Activated T-cell treated with anti-CD3 and anti-CD28 coated beads, Interleukin-2, amount 50 U/mL, for 72 hours (primary cell): ENCODE results near the gene SLK. TPM values are rescaled to one million over a fixed set of nuclear protein-coding genes. Genes with fewer than 3 reads are reported as not detected.

Source experiments
- ATAC-seq, 2 donors: fragments of 150-1000 bp; cut with Tn5 transposase; replicated peaks in 1 of 2; 2 replicates each; pipeline ENCODE4 v1.10.0; 2021; ENCODE audit warnings: moderate library complexity in 2 of 2, mild to moderate bottlenecking in 1 of 2
- DNase-seq, 2 donors: peaks; one replicate each; pipeline ENCODE4 v3.0.0; 2021 to 2022; ENCODE audit warnings: mixed read lengths in 1 of 2
- H3K27ac Mint-ChIP-seq: one replicate; pipeline ENCODE4 v1.8.0; 2022; ENCODE audit warnings: mild to moderate bottlenecking, moderate library complexity, mixed read lengths
- H3K27me3 Mint-ChIP-seq: one replicate; pipeline ENCODE4 v1.8.0; 2022; ENCODE audit warnings: low read depth, mixed read lengths
- H3K36me3 Mint-ChIP-seq, 2 donors: one replicate each; pipeline ENCODE4 v1.8.0; 2022; ENCODE audit warnings: mixed read lengths in 2 of 2, mild to moderate bottlenecking in 1 of 2; ENCODE audit not compliant: insufficient read depth in 2 of 2
- H3K4me1 Mint-ChIP-seq: one replicate; pipeline ENCODE4 v1.8.0; 2022; ENCODE audit warnings: low read depth, mixed read lengths
- H3K4me3 Mint-ChIP-seq, 2 donors: one replicate each; pipeline ENCODE4 v1.8.0; 2022; ENCODE audit warnings: mild to moderate bottlenecking in 2 of 2, mixed read lengths in 2 of 2, moderate library complexity in 2 of 2
- H3K9me3 Mint-ChIP-seq, 2 donors: one replicate each; pipeline ENCODE4 v1.8.0; 2022; ENCODE audit warnings: mixed read lengths in 2 of 2
- total RNA-seq, 2 donors: library from RNA; stranded (reverse); gene quantifications; one replicate each; pipeline ENCODE4 v1.2.3, GENCODE V29; 2022

The SLK gene
- total RNA-seq: 10 to 100 TPM; 22.5 to 25.1 TPM

DNA sequence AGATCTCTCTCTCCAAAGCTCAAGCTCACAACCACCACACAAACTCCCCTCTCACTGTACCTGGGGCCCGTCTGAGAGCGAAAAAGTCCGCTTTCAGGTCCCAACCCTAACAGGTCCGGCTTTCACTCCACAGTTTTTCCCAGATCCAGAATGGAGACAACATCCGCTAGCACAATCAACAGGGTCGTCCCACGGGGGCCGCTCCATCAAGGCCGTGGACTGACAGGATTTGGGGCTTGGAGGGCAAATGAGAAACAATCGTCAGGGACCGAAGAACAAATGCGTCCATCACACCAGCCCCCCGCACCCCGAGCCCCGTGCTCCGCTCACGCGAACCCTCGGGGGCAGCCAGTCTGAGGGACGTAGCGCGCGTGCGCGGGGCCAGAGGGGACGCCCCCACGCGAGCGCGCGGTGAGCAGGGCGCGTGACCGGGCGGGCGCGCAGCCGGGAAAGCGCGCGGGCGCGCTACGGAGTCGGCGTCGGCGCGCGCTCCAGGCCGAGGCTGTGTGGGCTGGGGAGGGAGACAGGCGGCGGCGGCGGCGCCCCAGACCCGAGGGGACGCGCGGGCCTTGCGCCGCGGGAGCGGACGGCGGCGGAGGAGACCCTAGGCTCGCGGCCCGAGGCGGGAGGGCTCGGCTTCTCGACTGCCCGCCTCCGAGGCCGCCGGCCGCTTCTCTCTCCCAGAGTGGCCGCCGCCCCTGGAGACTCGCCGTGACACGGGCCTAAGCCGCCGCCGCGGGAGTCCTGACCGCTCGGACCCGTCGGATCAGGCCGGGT lies at the start of gene SLK:
TSS of gene SLK (plus strand) at position 470 of the 777 bp plus-strand sequence. CDS start 606 bp downstream, outside the sequence.
- Mint-ChIP-seq H3K4me3 (peak within 1 kb of the TSS; percentile 93 to 98), H3K27me3 (no peaks in the 10 kb centered on the region), H3K9me3 (no peaks in the 10 kb centered on the region), H3K36me3 (peaks cover 5 to 6% of the 10 kb centered on the region in 2 donors), H3K27ac (peak within 1 kb of the TSS; percentile 96), H3K4me1 (peaks cover 44% of the 10 kb centered on the region)
- peak; percentile 92 to 94 for ATAC-seq
- DNase-seq: peak; percentile 86 to 91

DNA sequence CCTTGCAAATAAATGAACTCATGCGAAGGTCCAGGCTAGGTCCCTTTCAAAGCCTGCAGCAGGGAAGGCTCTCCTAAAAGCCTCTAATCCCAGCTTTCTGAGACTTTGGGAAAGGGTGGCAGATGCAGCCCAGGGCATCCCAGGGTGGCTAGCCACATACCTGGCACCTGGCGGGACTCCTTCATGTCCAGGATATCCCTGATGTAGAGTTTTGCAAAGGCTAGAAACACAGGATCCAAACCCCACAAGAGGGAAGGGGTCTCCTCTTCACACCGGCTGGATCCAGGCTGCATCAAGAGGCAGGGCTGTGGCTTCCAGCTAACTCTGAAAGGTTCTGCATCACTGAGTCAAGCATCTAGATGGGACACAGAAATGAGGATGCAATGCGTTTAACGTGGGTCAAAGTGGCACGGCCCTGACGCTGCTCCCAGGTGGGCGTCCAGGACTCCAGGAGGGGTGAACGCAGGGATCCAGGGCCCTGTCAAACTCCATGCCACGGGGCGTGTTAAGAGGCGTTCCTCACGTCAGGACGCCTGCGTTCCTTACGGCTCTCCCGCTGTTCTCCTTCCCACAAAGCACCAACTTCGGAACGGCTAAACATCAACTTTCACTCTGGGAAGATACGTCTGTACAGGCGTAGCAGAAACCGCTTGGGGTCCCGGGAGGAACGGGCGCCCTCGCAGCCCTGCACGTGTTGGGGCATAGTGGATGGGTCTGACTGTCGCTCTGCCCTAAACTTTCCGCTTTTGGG lies 49.5 kb upstream of the SLK start:
- Mint-ChIP-seq H3K36me3 (peaks cover 6 to 19% of the 10 kb centered on the region in 2 donors), H3K27ac (peak overlapping the region; percentile 96), H3K27me3 (no peaks in the 10 kb centered on the region), H3K4me1 (peaks cover 35% of the 10 kb centered on the region), H3K9me3 (peaks cover 0 to 2% of the 10 kb centered on the region in 2 donors), H3K4me3 (peak overlapping the region; percentile 88 to 99)
- ATAC-seq (peak; percentile 7 to 12), DNase-seq (peak; percentile 33 to 43)

DNA sequence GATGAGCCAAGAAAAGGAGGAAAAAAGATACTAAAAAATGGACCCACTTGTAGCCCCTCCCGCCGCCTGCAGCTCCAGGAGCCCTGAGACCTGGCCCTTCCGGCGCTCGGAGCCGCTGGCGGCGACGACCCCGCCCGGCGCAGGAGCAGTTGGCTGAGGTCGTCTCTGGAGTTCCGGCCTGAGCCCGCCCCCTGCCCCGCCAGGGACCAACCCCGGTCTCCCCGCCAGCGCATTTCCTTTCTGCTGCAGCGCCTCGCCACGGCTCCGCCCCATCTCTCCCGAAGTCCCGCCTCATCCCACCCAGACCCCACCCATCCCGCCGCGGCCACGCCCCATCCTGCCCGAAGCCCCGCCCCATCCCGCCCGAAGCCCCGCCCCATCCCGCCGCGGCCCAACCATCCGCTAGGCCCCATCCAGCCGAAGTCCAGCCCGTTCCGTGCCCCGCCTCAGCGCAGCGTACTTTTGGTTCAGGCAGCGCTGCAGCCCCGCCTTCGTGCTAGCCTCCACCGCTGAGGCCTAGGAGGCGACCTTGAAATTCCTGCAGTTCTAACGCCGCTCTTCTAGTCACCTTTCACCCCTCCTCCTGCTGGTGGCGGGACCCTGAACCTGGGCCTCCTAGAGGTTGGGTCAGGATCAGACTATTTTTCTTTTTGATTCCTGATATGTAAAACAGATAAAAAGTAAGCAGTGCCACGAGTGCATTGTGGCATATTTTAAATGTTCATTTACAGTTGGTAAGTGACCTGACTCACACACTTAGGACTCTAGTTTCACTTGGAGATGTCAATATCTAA lies 48.7 kb upstream of the SLK start, which contains the start of gene STN1:
TSS of gene STN1 (minus strand) at position 132 of the 794 bp plus-strand sequence. CDS start 590 bp downstream, outside the sequence.
- Mint-ChIP-seq H3K27me3 (no peaks in the 10 kb centered on the region), H3K27ac (peak within 1 kb of the TSS; percentile 96), H3K4me1 (peaks cover 27% of the 10 kb centered on the region), H3K9me3 (peaks cover 0 to 2% of the 10 kb centered on the region in 2 donors), H3K4me3 (peak within 1 kb of the TSS; percentile 88 to 99), H3K36me3 (peaks cover 6 to 15% of the 10 kb centered on the region in 2 donors)
- peak; percentile 97 to 98 for DNase-seq
- peak; percentile 94 for ATAC-seq

DNA sequence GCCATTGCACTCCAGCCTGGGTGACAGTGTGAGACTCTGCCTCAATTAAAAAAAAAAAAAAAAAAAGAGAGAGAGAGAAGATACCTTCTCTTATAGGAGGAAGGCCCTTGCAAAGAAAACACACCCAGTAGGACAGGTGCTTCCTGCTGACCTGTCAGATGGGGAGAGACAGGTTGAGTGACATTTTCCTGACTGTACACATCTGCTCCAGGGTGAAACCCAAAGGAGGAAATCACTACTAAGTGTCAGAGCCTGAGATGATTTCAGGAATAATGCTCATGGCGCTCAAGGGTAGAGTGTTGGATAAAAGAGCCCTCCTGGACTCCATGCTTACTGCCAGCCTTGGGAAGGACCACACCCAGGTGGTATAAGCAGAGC lies 47.3 kb upstream of the SLK start:
- H3K36me3 Mint-ChIP-seq: peaks cover 6 to 13% of the 10 kb centered on the region in 2 donors
- H3K4me1 Mint-ChIP-seq: peaks cover 21% of the 10 kb centered on the region
- DNase-seq (no peak), ATAC-seq (no peak)
- peaks cover 0 to 2% of the 10 kb centered on the region in 2 donors for H3K9me3 Mint-ChIP-seq
- no peaks in the 10 kb centered on the region for H3K27me3 Mint-ChIP-seq
- H3K27ac Mint-ChIP-seq: no peak overlapping the region
- H3K4me3 Mint-ChIP-seq: no peak overlapping the region

DNA sequence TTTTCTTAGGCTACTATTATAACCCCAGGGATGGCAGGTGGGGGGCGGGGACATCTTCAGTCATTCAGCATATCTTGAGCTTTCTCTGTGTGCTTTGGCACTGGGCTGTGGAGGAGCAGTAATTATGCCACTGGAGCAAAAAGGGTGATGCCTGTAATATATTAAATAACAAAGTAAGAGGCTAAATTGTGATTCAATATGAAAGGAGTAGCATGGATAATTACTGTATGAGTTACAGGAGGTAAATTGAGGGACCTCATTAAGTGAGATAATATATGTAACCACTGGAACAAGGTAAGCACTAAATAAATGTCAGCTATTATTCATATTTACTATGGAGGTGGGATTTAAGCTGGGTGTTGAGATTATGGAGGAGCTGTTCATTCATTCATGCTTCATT lies 45.7 kb upstream of the SLK start:
- Mint-ChIP-seq H3K27me3 (no peaks in the 10 kb centered on the region), H3K4me1 (peaks cover 16% of the 10 kb centered on the region), H3K36me3 (peaks cover 0 to 4% of the 10 kb centered on the region in 2 donors), H3K4me3 (no peak overlapping the region), H3K9me3 (no peaks in the 10 kb centered on the region), H3K27ac (no peak overlapping the region)
- no peak for ATAC-seq
- DNase-seq: no peak

DNA sequence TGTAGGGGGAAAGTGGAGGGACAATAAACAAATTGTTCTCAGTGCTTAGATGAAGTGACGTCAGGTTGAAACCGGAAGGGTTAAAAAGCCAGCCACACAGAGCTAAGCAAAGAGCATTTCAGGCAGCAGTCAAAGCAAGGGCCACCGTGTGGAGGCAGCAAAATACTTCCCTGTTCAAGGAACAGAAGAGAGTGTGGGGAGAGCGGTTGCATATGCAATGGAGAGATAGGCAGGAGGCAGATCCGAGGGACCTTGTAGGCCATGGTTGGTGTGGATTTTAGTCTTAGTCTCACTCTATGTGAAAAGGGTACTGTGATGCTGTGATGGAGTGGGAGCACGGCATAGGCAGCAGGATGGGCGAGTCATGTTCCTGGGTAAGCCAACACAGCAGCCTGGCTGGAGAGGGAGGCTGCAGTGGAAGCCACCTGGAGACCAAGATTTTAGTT lies 45.2 kb upstream of the SLK start:
- H3K4me3 Mint-ChIP-seq: no peak overlapping the region
- no peak overlapping the region for H3K27ac Mint-ChIP-seq
- no peaks in the 10 kb centered on the region for H3K27me3 Mint-ChIP-seq
- ATAC-seq (peak in 1 of 2 donors; percentile 13), DNase-seq (peak; percentile 40 to 47)
- peaks cover 12% of the 10 kb centered on the region for H3K4me1 Mint-ChIP-seq
- no peaks in the 10 kb centered on the region for H3K9me3 Mint-ChIP-seq
- peaks cover 0 to 4% of the 10 kb centered on the region in 2 donors for H3K36me3 Mint-ChIP-seq

DNA sequence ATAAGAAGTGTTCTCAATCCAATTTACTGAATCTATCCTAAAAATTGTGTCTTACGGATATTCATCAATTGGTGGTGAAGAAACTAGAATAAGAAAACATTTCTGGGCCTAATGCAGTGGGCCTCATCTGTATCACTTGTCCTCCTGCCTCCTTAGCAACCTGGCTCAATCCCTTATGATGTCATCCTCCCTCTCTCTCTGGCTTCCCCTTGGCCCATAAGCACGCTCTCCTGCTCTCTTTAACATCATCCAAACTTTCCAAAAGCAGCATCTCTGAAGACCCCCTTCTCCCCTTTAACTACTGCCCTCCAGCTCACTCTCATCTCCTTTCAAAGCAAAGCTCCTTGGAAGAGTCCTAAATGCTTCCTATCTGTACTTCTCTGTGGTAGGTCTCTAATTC lies 44.3 kb upstream of the SLK start:
- Mint-ChIP-seq H3K36me3 (peaks cover 0 to 2% of the 10 kb centered on the region in 2 donors), H3K4me1 (peaks cover 8% of the 10 kb centered on the region), H3K9me3 (no peaks in the 10 kb centered on the region), H3K4me3 (no peak overlapping the region), H3K27me3 (no peaks in the 10 kb centered on the region), H3K27ac (no peak overlapping the region)
- ATAC-seq: no peak
- no peak for DNase-seq

DNA sequence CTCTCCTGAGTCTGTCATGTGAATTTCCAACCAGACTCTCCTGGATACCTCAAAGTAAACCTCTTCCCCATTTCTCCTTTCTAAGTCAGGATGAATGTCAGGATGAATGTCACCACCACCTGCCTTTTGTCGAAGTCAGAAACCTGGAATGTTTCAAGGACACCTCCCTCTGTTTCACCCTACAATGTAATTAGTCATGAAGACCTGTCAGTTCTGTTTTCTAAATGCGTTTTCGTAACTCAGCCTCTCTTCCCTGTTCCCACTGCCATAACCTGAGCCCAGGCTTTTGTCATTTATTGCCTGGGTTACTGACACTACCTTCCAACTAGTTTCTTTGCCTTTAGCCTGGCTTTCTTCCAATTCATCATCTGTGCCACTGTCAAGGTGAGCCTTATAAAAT lies 43.4 kb upstream of the SLK start:
- no peaks in the 10 kb centered on the region for H3K36me3 Mint-ChIP-seq
- H3K9me3 Mint-ChIP-seq: no peaks in the 10 kb centered on the region
- ATAC-seq (no peak), DNase-seq (no peak)
- no peak overlapping the region for H3K27ac Mint-ChIP-seq
- no peak overlapping the region for H3K4me3 Mint-ChIP-seq
- H3K4me1 Mint-ChIP-seq: peaks cover 7% of the 10 kb centered on the region
- H3K27me3 Mint-ChIP-seq: no peaks in the 10 kb centered on the region

DNA sequence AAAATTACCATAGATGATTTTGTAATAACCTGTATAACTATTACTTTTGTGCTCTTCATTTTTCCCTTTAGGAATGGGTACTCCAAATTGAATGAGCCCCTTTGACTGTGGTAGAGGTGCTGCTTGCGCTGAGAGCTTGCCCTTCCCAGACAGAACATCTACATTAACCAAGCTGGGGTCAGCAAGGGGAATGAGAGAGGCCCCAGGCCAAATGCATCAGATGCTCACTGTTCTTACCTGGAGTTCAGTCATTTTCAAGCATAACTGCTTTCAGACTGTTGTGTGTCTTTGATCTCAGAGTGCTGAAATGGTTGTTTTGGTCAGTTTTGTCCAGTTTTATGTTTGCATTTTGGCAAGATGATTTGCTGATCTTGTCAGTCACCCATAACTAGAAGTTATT lies 41.3 kb upstream of the SLK start:
- Mint-ChIP-seq H3K27me3 (no peaks in the 10 kb centered on the region), H3K4me3 (no peak overlapping the region), H3K4me1 (no peaks in the 10 kb centered on the region), H3K9me3 (no peaks in the 10 kb centered on the region), H3K36me3 (no peaks in the 10 kb centered on the region), H3K27ac (no peak overlapping the region)
- ATAC-seq (no peak), DNase-seq (no peak)

DNA sequence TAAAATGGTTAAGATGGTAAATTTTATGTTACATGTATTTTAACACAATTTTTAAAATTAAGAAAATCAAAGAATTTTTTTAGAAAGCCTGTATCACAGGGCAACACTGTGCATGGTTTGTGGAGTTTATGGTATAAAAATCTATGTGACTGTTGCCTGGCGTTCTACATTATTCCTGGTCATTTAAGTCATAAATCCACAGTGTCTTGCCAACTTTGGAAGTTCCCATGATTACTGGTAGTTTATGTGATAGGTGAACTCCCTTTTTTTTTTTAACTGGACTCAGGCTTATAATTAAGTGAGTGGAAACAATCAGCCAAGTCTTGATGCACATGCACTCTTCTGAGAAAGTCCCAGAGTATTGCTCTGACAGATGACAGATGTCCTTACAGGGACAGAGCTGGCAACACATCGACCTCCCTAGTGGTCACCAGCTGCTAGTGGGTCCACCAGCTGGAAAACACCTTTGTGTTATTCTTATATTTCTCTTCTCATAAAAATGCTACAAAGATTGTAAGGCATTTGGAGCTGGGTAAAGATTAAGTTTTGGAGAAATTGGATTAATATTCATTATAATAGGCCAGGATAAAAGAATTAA lies 40.1 kb upstream of the SLK start:
- DNase-seq: no peak
- Mint-ChIP-seq H3K27ac (no peak overlapping the region), H3K9me3 (no peaks in the 10 kb centered on the region), H3K4me3 (no peak overlapping the region), H3K36me3 (no peaks in the 10 kb centered on the region), H3K27me3 (no peaks in the 10 kb centered on the region), H3K4me1 (no peaks in the 10 kb centered on the region)
- ATAC-seq: no peak

DNA sequence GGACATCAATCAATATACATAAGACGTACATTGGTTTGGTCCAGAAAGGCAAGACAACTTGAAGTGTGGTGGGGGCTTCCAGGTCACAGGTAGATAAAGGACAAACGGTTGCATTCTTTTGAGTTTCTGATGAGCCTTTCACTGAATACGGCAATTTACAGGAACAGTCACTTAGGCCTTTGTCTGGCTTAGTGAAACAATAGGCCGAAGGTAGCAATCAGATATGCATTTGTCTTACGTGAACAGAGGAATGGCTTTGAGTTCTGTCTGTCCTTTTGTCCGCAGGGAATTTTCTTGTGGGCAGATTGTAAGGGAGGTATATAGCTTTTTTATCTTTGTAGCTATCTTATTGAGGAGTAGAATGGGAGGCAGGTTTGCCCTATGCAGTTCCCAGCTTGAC lies 38.2 kb upstream of the SLK start:
- Mint-ChIP-seq H3K4me3 (no peak overlapping the region), H3K4me1 (no peaks in the 10 kb centered on the region), H3K9me3 (no peaks in the 10 kb centered on the region), H3K27me3 (no peaks in the 10 kb centered on the region), H3K36me3 (no peaks in the 10 kb centered on the region), H3K27ac (no peak overlapping the region)
- DNase-seq (no peak), ATAC-seq (no peak)

DNA sequence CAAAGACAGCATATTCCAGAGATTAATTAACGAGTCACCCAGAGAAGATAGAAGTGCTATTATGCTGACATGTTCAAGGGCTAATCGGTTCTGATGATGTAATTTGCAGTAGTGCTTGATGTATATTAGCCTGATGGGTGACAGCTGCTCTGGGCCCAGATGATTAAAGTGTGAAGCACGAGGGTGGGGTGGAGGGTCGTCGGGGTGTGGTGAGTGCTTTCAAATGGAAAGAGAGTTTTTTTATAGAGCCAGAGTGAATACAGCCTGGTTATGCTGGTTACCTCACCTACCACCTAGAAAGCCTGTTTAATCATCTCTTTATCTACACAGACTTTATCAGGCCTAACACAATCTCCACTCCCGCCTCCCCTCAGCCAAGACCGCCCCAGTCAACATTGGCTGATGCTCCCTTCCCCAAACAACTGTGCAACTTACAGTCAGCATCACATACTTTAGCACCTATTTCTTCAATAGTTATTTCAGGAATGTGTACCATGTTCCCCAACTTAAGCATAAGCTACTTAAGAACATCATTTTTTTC lies 37.5 kb upstream of the SLK start:
- Mint-ChIP-seq H3K27ac (no peak overlapping the region), H3K36me3 (no peaks in the 10 kb centered on the region), H3K9me3 (no peaks in the 10 kb centered on the region), H3K27me3 (no peaks in the 10 kb centered on the region), H3K4me3 (no peak overlapping the region), H3K4me1 (no peaks in the 10 kb centered on the region)
- DNase-seq: no peak
- ATAC-seq: no peak
